ENCODE results near the gene PEX16.

The PEX16 gene

GRCh38 chr11:45871638-45872037 is 46.0 kb downstream of the PEX16 start:
- no peak for DNase-seq

GRCh38 chr11:45870706-45871105 is 47.0 kb downstream of the PEX16 start:
- DNase-seq: no peak

- DNase-seq: no peak
Observed at GRCh38 chr11:45869551-45869950, 48.1 kb downstream of the PEX16 start.

GRCh38 chr11:45864041-45864440 is 53.6 kb downstream of the PEX16 start:
- no peak for DNase-seq

GRCh38 chr11:45860764-45861510 is 56.7 kb downstream of the PEX16 start:
- no peak for DNase-seq

GRCh38 chr11:45860348-45860747 is 57.3 kb downstream of the PEX16 start:
- DNase-seq: no peak
